22Rv1 (cell line): ENCODE results near the gene KIF18B.

ENCODE experiments used
- ZFX ChIP-seq: fragments of 450-650 bp; IDR thresholded peaks from 2 replicates; pipeline ENCODE4 v1.6.1; 2017; ENCODE audit warnings: antibody characterized with exemption, borderline replicate concordance
- TF ChIP-seq, protein P1 (sequence below): fragments of 450-650 bp; IDR thresholded peaks from 2 replicates; pipeline ENCODE4 v1.5.1; 2017; ENCODE audit warnings: mild to moderate bottlenecking

DNA sequence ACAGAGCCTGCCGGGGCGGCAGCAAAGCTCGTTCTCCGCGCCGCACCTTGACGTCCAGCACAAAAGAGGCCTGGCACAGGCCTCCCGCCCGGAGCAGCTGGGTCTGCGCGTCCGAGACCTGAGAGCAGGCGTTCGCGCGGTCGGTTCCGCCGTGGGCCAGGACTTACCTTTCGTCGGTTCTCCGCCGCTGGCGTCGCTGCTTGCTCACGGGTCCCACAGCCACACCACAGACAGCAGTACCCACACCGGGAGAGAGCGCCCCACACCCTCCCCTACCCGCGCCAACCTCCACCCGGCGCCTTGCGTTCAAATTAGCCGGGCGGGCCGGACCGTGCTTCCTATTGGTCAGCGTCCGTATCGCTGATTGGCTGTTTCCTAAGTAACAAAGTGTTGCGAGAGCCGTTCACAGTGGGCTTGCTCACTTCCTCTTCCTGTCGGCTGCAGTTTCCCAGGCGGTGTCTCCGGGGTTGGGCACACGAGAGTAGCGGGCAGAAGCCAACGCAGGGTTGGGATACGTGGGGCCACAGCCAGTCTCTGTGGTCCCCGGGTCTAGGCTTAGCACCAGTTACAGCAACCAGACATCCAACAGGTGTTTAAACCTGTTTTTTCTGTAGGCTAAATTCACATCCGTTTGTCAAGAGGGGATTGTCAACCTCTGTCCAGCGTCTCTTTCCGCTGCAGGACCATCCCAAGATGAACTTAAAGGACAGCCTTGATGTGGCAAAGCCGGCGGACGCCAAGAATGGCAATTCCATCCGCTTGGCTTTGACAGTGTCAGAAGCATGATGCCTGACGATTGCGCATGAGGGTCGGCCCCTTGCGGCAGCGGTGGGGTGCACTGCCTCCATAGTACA, at the start of gene KIF18B:
- TF ChIP-seq, protein P1, sequence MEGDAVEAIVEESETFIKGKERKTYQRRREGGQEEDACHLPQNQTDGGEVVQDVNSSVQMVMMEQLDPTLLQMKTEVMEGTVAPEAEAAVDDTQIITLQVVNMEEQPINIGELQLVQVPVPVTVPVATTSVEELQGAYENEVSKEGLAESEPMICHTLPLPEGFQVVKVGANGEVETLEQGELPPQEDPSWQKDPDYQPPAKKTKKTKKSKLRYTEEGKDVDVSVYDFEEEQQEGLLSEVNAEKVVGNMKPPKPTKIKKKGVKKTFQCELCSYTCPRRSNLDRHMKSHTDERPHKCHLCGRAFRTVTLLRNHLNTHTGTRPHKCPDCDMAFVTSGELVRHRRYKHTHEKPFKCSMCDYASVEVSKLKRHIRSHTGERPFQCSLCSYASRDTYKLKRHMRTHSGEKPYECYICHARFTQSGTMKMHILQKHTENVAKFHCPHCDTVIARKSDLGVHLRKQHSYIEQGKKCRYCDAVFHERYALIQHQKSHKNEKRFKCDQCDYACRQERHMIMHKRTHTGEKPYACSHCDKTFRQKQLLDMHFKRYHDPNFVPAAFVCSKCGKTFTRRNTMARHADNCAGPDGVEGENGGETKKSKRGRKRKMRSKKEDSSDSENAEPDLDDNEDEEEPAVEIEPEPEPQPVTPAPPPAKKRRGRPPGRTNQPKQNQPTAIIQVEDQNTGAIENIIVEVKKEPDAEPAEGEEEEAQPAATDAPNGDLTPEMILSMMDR, result no peak
- no peak for TF ChIP-seq ZFX
